Ishikawa (cell line): ENCODE results near the gene NUP153.

ENCODE experiments used
- CEBPB ChIP-seq: IDR thresholded peaks from 2 replicates; pipeline ENCODE4 v1.6.1; 2012
- EGR1 ChIP-seq: IDR thresholded peaks from 2 replicates; pipeline ENCODE4 v1.6.1; 2012
- FOXM1 ChIP-seq: IDR thresholded peaks from 2 replicates; pipeline ENCODE4 v1.6.1; 2012; ENCODE audit warnings: low read depth, borderline replicate concordance
- YY1 ChIP-seq: IDR thresholded peaks from 2 replicates; pipeline ENCODE4 v1.6.1; 2012; ENCODE audit warnings: low read depth
- TF ChIP-seq, protein P1 (sequence below): IDR thresholded peaks from 2 replicates; pipeline ENCODE4 v1.6.1; 2012

DNA sequence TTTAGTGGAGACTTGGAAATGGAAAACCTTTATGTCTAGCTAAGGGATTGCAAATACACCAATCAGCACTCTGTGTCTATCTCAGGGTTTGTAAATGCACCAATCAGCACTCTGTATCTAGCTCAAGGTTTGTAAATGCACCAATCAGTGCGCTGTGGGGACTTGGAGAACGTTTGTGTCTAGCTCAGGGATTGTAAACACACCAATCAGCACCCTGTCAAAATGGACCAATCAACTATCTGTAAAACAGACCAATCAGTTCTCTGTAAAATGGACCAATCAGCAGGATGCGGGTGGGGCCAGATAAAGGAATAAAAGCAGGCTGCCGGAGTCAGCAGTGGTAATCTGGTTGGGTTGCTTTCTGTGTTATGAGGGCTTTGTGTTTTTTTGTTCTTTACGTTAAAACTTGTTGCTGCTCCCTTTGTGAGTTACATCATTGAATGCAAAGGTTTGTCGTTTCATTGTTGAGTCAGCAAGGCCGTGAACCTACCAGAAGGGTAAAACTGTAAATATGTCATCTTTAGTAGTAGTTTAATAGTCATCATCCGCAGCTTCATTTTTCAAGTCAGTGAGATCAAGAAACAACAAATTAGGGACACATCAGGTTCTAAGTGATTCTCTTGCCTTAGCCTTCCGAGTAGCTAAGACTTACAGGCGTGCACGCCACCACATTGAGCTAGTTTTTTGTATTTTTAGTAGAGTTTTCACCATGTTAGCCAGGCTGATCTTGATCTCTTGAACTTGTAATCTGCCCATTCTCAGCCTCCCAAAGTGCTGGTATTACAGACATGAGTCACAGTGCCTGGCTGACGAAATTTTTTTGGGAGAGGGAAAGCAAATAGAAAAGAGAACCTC lies 22.7 kb upstream of the NUP153 start:
- TF ChIP-seq, protein P1, sequence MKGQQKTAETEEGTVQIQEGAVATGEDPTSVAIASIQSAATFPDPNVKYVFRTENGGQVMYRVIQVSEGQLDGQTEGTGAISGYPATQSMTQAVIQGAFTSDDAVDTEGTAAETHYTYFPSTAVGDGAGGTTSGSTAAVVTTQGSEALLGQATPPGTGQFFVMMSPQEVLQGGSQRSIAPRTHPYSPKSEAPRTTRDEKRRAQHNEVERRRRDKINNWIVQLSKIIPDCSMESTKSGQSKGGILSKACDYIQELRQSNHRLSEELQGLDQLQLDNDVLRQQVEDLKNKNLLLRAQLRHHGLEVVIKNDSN = no peak
- TF ChIP-seq CEBPB (no peak), EGR1 (no peak), FOXM1 (no peak), YY1 (no peak)
